ENCODE measurements around the gene REPS1. TPM values are rescaled to one million over a fixed set of nuclear protein-coding genes. Genes with fewer than 3 reads are reported as not detected.

REPS1 gene
- total RNA-seq, 2 donors from 2014 or later: 33.0 to 34.1 TPM

- WGBS, 2 experiments (ENCODE audit: insufficient coverage in 1 of 2, insufficient read length in 1 of 2): 86 to 100% methylated on average over 1 to 3 of the region's 3 CpGs
- no peaks in the 10 kb centered on the region for H3K36me3 ChIP-seq (ENCODE audit: control insufficient read depth, insufficient read depth, low read length)
- Mint-ChIP-seq H3K4me3 (no peak overlapping the region), H3K36me3 (ENCODE audit: low read depth) (no peaks in the 10 kb centered on the region), H3K27ac (no peak overlapping the region), H3K4me1 (peaks cover 3% of the 10 kb centered on the region), H3K9me3 (no peaks in the 10 kb centered on the region), H3K27me3 (ENCODE audit: insufficient read depth) (no peaks in the 10 kb centered on the region)
- H3K9ac ChIP-seq (ENCODE audit: extremely low read depth, low read length, poor library complexity, severe bottlenecking): no peak overlapping the region
- H3K27ac ChIP-seq (ENCODE audit: low read depth, low read length): no peak overlapping the region
- no peak for TF ChIP-seq CTCF (conservative IDR thresholded peaks at IDR 0.05)
- H3K27me3 ChIP-seq (ENCODE audit: control insufficient read depth, insufficient read depth, low read length, poor library complexity, severe bottlenecking): no peaks in the 10 kb centered on the region
- H3K4me1 ChIP-seq (ENCODE audit: control insufficient read depth, insufficient read depth, low read length): no peaks in the 10 kb centered on the region
- no peak for DNase-seq
- no peak overlapping the region for H3K4me3 ChIP-seq (ENCODE audit: low read length)
- no peaks in the 10 kb centered on the region for H3K9me3 ChIP-seq (ENCODE audit: control insufficient read depth, low read length)
These were observed 31.7 kb downstream of the REPS1 start for GRCh38 chr6:138956244-138956924.

- no peaks in the 10 kb centered on the region for H3K36me3 ChIP-seq (ENCODE audit: control insufficient read depth, insufficient read depth, low read length)
- H3K27me3 ChIP-seq (ENCODE audit: control insufficient read depth, insufficient read depth, low read length, poor library complexity, severe bottlenecking): no peaks in the 10 kb centered on the region
- no peak for DNase-seq
- H3K27ac ChIP-seq (ENCODE audit: low read depth, low read length): no peak overlapping the region
- Mint-ChIP-seq H3K9me3 (no peaks in the 10 kb centered on the region), H3K4me3 (no peak overlapping the region), H3K27ac (no peak overlapping the region), H3K27me3 (ENCODE audit: insufficient read depth) (no peaks in the 10 kb centered on the region), H3K4me1 (peaks cover 3% of the 10 kb centered on the region), H3K36me3 (ENCODE audit: low read depth) (no peaks in the 10 kb centered on the region)
- H3K9me3 ChIP-seq (ENCODE audit: control insufficient read depth, low read length): no peaks in the 10 kb centered on the region
- no peak overlapping the region for H3K9ac ChIP-seq (ENCODE audit: extremely low read depth, low read length, poor library complexity, severe bottlenecking)
- no peak for TF ChIP-seq CTCF (conservative IDR thresholded peaks at IDR 0.05)
- no peak overlapping the region for H3K4me3 ChIP-seq (ENCODE audit: low read length)
- no peaks in the 10 kb centered on the region for H3K4me1 ChIP-seq (ENCODE audit: control insufficient read depth, insufficient read depth, low read length)
These were observed 32.8 kb downstream of the REPS1 start for GRCh38 chr6:138955262-138955661.

GRCh38 chr6:138953451-138953850 is 34.6 kb downstream of the REPS1 start:
- H3K9ac ChIP-seq (ENCODE audit: extremely low read depth, low read length, poor library complexity, severe bottlenecking): no peak overlapping the region
- no peak for TF ChIP-seq CTCF (conservative IDR thresholded peaks at IDR 0.05)
- H3K27ac ChIP-seq (ENCODE audit: low read depth, low read length): no peak overlapping the region
- Mint-ChIP-seq H3K4me3 (no peak overlapping the region), H3K36me3 (ENCODE audit: low read depth) (no peaks in the 10 kb centered on the region), H3K9me3 (no peaks in the 10 kb centered on the region), H3K27ac (no peak overlapping the region), H3K4me1 (peaks cover 14% of the 10 kb centered on the region), H3K27me3 (ENCODE audit: insufficient read depth) (no peaks in the 10 kb centered on the region)
- H3K36me3 ChIP-seq (ENCODE audit: control insufficient read depth, insufficient read depth, low read length): no peaks in the 10 kb centered on the region
- DNase-seq: no peak
- WGBS, 2 experiments (ENCODE audit: insufficient coverage in 1 of 2, insufficient read length in 1 of 2): 63% methylated on average over 1 of the region's 1 CpG; no CpG with 5 or more reads in 1 of the 2 experiments
- H3K27me3 ChIP-seq (ENCODE audit: control insufficient read depth, insufficient read depth, low read length, poor library complexity, severe bottlenecking): no peaks in the 10 kb centered on the region
- no peaks in the 10 kb centered on the region for H3K9me3 ChIP-seq (ENCODE audit: control insufficient read depth, low read length)
- no peaks in the 10 kb centered on the region for H3K4me1 ChIP-seq (ENCODE audit: control insufficient read depth, insufficient read depth, low read length)
- no peak overlapping the region for H3K4me3 ChIP-seq (ENCODE audit: low read length)
